Smooth muscle cell (in vitro differentiated cells): ENCODE results near the gene ATP2B2. TPM values are rescaled to one million over a fixed set of nuclear protein-coding genes. Genes with fewer than 3 reads are reported as not detected.

Experiments
- DNase-seq: peaks from one replicate; lab custom pipeline; 2025; ENCODE audit not compliant: unreplicated experiment; lab: John Stamatoyannopoulos, UW
- H2AFZ ChIP-seq: fragments of 200-600 bp; sonication (generic); 2 replicates; pipeline ENCODE4 v1.6.0; 2016; ENCODE audit warnings: antibody characterized with exemption, low read depth, mild to moderate bottlenecking
- H3F3A ChIP-seq: fragments of 200-600 bp; sonication (generic); 2 replicates; pipeline ENCODE4 v1.6.0; 2017; ENCODE audit warnings: antibody characterized with exemption, low read depth
- H3K27ac ChIP-seq: fragments of 200-600 bp; sonication (generic); 2 replicates; pipeline ENCODE4 v1.5.1; 2016; ENCODE audit warnings: low read depth, mild to moderate bottlenecking
- H3K27me3 ChIP-seq: fragments of 200-600 bp; sonication (generic); 2 replicates; pipeline ENCODE4 v1.6.1; 2016; ENCODE audit warnings: low read depth, mild to moderate bottlenecking
- H3K36me3 ChIP-seq: fragments of 200-600 bp; sonication (generic); 2 replicates; pipeline ENCODE4 v1.5.1; 2016; ENCODE audit warnings: low read depth
- H3K4me1 ChIP-seq: fragments of 200-600 bp; sonication (generic); 2 replicates; pipeline ENCODE4 v1.5.1; 2016; ENCODE audit warnings: low read depth
- H3K4me2 ChIP-seq: fragments of 200-600 bp; sonication (generic); 2 replicates; pipeline ENCODE4 v1.6.0; 2016; ENCODE audit warnings: mild to moderate bottlenecking
- H3K4me3 ChIP-seq: fragments of 200-600 bp; sonication (generic); 2 replicates; pipeline ENCODE4 v1.5.1; 2016; ENCODE audit warnings: mild to moderate bottlenecking
- H3K79me2 ChIP-seq: fragments of 200-600 bp; sonication (generic); 2 replicates; pipeline ENCODE4 v1.6.0; 2016; ENCODE audit warnings: low read depth, mild to moderate bottlenecking
- H3K9ac ChIP-seq: fragments of 200-600 bp; sonication (generic); 2 replicates; pipeline ENCODE4 v1.6.0; 2016; ENCODE audit warnings: low read depth
- H3K9me3 ChIP-seq: fragments of 200-600 bp; sonication (generic); replicated peaks from 2 replicates; pipeline ENCODE4 v1.5.1; 2016; ENCODE audit warnings: low read depth
- H4K20me1 ChIP-seq: fragments of 200-600 bp; sonication (generic); 2 replicates; pipeline ENCODE4 v1.6.0; 2016; ENCODE audit warnings: low read depth
- WGBS: methylation state at CpG from one replicate; pipeline ENCODE4 v1.1.7; 2016; ENCODE audit warnings: low lambda C conversion rate; 5-methylcytosine and 5-hydroxymethylcytosine counted together
- polyA plus RNA-seq: library from polyadenylated mRNA; unstranded; fragments of >200 nt; fragmentation: Nextera tagmentation; extraction: Ambion mirVana; gene quantifications from 2 replicates; pipeline ENCODE4 v1.2.1, GENCODE V29; 2016
- total RNA-seq: library from RNA; depleted of rRNA; stranded (reverse); fragments of >200 nt; gene quantifications from 2 replicates; pipeline ENCODE4 v1.2.3, GENCODE V29; 2014
- TF ChIP-seq, protein P1 (sequence below): fragments of 200-600 bp; sonication (generic); IDR thresholded peaks from 2 replicates; pipeline ENCODE4 v1.5.1; 2017; ENCODE audit warnings: borderline replicate concordance, mild to moderate bottlenecking, antibody characterized with exemption; ENCODE audit not compliant: insufficient read depth, poor library complexity, severe bottlenecking

ATP2B2 gene
- total and polyA plus RNA-seq, 2 experiments from 2014 or later = not detected

DNA sequence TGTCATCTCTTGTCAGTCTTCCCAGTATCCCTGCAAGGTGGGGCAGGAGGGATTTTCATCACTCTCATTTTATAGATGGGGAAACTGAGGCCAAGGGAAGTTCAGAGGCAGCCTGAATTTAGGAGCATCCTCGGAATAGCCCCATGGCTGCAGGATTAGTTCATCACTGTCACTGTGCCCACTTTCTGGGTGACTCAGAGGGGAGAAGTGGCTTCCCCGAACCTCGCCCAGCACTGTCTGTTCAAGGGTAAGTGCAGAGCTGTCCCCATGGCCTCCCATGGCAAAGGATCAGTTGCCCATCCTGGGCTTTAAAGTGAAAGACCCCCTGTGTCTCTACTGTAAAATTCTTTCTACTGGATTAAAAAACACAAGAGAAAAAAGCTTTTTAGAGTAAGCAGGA is 124.5 kb downstream of the ATP2B2 start:
- Histone ChIP-seq H3K36me3 (no peaks in the 10 kb centered on the region), H3K27me3 (no peaks in the 10 kb centered on the region), H3K4me1 (no peaks in the 10 kb centered on the region), H3F3A (no peaks in the 10 kb centered on the region), H3K27ac (no peak overlapping the region), H4K20me1 (no peaks in the 10 kb centered on the region), H3K4me3 (no peak overlapping the region), H3K9me3 (no peaks in the 10 kb centered on the region), H3K9ac (no peak overlapping the region), H3K79me2 (no peaks in the 10 kb centered on the region), H2AFZ (no peak overlapping the region), H3K4me2 (no peak overlapping the region)
- DNase-seq = no peak
- TF ChIP-seq, protein P1, sequence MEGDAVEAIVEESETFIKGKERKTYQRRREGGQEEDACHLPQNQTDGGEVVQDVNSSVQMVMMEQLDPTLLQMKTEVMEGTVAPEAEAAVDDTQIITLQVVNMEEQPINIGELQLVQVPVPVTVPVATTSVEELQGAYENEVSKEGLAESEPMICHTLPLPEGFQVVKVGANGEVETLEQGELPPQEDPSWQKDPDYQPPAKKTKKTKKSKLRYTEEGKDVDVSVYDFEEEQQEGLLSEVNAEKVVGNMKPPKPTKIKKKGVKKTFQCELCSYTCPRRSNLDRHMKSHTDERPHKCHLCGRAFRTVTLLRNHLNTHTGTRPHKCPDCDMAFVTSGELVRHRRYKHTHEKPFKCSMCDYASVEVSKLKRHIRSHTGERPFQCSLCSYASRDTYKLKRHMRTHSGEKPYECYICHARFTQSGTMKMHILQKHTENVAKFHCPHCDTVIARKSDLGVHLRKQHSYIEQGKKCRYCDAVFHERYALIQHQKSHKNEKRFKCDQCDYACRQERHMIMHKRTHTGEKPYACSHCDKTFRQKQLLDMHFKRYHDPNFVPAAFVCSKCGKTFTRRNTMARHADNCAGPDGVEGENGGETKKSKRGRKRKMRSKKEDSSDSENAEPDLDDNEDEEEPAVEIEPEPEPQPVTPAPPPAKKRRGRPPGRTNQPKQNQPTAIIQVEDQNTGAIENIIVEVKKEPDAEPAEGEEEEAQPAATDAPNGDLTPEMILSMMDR = no peak
- 79% methylated on average over 3 of the region's 3 CpGs for WGBS

DNA sequence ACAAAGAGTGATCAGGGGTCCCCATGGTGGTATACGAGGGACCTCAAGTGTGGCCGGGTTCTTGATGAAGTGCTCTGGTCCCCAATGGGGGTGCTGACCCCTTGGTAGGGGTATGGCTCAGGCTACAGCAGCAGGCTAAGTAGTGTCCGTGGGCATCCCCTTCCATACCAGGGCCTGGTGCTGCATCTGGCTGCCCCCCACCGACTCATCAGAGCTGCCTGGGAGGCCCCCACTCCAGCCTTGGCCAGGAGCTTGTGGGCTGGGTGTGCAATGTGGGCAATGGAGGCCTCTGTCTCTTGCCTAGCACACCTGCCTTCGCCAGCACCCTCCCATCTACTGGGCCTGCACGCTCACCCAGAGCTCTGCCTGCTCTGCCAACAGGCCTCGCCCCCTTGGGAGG is 125.4 kb downstream of the ATP2B2 start:
- H3K9ac ChIP-seq = no peak overlapping the region
- 88% methylated on average over 7 of the region's 7 CpGs for WGBS
- H3K27ac ChIP-seq = no peak overlapping the region
- no peak overlapping the region for H3K4me3 ChIP-seq
- H3F3A ChIP-seq = no peaks in the 10 kb centered on the region
- no peak overlapping the region for H2AFZ ChIP-seq
- DNase-seq = no peak
- H3K4me1 ChIP-seq = no peaks in the 10 kb centered on the region
- H3K4me2 ChIP-seq = no peak overlapping the region
- no peaks in the 10 kb centered on the region for H3K36me3 ChIP-seq
- no peaks in the 10 kb centered on the region for H3K9me3 ChIP-seq
- H4K20me1 ChIP-seq = no peaks in the 10 kb centered on the region
- no peaks in the 10 kb centered on the region for H3K27me3 ChIP-seq
- TF ChIP-seq, protein P1 = no peak
- H3K79me2 ChIP-seq = no peaks in the 10 kb centered on the region

DNA sequence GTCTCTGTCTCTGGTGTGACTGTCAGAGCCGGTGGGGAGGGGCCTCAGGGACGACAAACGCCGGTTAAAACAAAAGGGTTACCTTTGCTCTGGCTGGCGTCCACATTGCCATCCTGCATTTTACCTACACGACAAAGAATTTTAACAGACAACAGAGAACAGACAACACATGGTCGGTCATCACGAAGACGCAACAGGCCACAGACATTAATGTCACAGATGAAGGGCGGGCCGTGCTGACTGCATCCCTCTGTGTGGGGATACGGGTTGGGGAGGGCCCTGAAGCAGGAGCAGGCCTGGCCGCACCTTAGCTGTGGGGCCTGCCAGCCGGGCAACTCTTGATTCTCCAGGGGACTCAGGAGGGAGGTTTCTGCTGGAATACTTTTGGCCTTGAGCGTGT is 126.2 kb downstream of the ATP2B2 start:
- no peaks in the 10 kb centered on the region for H3K27me3 ChIP-seq
- H3K4me2 ChIP-seq = no peak overlapping the region
- no peak for DNase-seq
- no peak overlapping the region for H3K9ac ChIP-seq
- TF ChIP-seq, protein P1 = no peak
- H2AFZ ChIP-seq = no peak overlapping the region
- no peaks in the 10 kb centered on the region for H3K9me3 ChIP-seq
- no peaks in the 10 kb centered on the region for H3K36me3 ChIP-seq
- 87% methylated on average over 15 of the region's 15 CpGs for WGBS
- H3K79me2 ChIP-seq = no peaks in the 10 kb centered on the region
- H3K27ac ChIP-seq = no peak overlapping the region
- no peaks in the 10 kb centered on the region for H3F3A ChIP-seq
- no peak overlapping the region for H3K4me3 ChIP-seq
- H4K20me1 ChIP-seq = no peaks in the 10 kb centered on the region
- no peaks in the 10 kb centered on the region for H3K4me1 ChIP-seq

DNA sequence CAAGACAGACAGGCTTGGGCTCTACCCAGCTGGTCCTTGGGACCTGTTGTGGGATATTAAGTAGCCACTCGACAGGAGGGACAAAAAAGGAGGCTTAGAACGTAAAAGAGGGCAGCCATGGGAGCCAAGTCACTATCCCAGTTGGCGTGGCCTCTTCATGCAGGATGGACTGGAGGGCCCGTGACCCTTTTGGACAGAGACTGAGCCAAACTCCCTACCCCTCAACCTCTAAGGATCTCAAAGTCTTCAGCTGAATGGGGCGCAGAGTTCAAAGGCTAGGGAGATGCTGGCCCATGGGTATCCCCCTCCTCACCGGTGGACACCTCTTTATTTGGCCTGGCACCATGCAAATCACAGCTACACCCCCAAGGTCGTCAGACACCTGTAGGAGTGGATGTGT is 126.6 kb downstream of the ATP2B2 start:
- H3K36me3 ChIP-seq = no peaks in the 10 kb centered on the region
- H3K9ac ChIP-seq = no peak overlapping the region
- H3K4me3 ChIP-seq = no peak overlapping the region
- H3K27me3 ChIP-seq = no peaks in the 10 kb centered on the region
- H4K20me1 ChIP-seq = no peaks in the 10 kb centered on the region
- no peak overlapping the region for H2AFZ ChIP-seq
- no peaks in the 10 kb centered on the region for H3K4me1 ChIP-seq
- H3K79me2 ChIP-seq = no peaks in the 10 kb centered on the region
- no peak overlapping the region for H3K4me2 ChIP-seq
- no peak overlapping the region for H3K27ac ChIP-seq
- DNase-seq = no peak
- no peaks in the 10 kb centered on the region for H3K9me3 ChIP-seq
- no peaks in the 10 kb centered on the region for H3F3A ChIP-seq
- WGBS = 86% methylated on average over 7 of the region's 7 CpGs
- TF ChIP-seq, protein P1 = no peak
